HFF-Myc (cell line): ENCODE data around the gene TNIK.

Experiments used
- DNase-seq: peaks from one replicate; pipeline ENCODE4 v3.0.0-alpha.2; 2011; ENCODE audit warnings: low read depth; ENCODE audit errors: extremely low read depth
- H3K4me3 ChIP-seq: replicated peaks from 2 replicates; pipeline ENCODE4 v1.5.1; 2011; ENCODE audit warnings: low read depth, mild to moderate bottlenecking, control low read depth, low read length
- CTCF ChIP-seq: IDR thresholded peaks from 2 replicates; pipeline ENCODE4 v1.5.1; 2012; ENCODE audit warnings: mild to moderate bottlenecking, low read depth, low read length, control low read depth; ENCODE audit errors: missing control alignments

Gene TNIK

DNA sequence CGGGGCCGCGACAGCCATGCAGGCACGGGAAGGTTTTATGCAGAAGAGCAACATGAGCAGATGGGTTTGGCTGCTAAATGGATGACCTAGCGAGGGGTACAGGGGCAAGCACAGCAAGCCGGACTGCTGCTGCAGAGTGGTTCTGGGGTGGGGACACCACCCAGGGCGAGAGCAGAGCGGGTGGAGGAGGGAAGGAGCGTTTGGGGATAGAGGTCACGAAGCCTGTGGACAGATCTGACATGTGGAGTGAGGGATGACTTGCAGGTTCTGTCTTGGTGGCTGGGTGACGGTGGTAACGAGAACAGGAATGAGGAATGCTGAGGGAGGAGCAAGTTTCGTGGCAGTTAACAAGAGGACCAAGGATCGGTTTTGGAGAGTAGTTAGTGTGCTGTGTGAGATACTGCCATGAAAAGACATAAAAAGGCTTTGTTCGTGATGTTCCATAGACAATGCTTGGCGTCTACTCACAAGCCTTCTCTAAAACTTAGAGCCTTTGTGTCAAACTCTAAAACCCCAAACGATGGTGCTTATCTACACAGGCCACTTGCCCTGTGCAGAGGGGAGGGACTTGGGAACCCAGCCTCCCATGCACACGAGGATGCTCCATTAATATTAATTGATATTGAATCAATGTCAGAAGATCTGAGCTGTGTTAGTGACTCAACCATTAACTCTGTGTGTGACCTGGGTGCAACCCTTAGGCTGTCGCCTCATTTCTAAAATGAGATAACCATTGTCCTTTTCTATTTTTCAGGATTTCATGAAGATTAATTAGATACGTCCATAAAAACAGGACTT is 301.0 kb downstream of the TNIK start:
- no peak for DNase-seq
- TF ChIP-seq CTCF, result no peak

DNA sequence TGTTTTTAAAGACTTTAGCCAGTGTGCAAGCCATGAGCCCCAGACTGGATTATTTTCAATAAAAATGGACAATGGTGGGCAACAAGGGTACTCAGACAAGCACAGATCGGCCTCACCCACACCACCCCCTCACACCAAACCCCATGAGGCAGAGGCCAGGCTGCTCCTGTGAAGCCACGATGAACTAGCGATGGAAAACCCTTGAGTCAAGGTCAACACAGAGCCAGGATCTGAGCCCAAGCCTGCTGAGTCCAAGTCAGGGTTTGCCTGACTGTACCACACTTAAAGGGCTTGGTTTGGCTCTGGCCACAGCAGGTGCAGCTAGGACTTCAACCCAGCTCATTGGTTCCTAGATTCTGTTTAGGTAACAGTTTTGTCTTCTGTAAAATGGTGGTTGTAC is 302.2 kb downstream of the TNIK start:
- no peak for TF ChIP-seq CTCF
- H3K4me3 ChIP-seq, result no peak overlapping the region
- DNase-seq, result no peak

More for the DNA sequence above, 301.0 kb downstream of the TNIK start:
- H3K4me3 ChIP-seq, result no peak overlapping the region

GRCh38 chr3:171157286-171157685 is 302.9 kb downstream of the TNIK start:
- no peak for DNase-seq
- H3K4me3 ChIP-seq, result no peak overlapping the region
- no peak for TF ChIP-seq CTCF

DNA sequence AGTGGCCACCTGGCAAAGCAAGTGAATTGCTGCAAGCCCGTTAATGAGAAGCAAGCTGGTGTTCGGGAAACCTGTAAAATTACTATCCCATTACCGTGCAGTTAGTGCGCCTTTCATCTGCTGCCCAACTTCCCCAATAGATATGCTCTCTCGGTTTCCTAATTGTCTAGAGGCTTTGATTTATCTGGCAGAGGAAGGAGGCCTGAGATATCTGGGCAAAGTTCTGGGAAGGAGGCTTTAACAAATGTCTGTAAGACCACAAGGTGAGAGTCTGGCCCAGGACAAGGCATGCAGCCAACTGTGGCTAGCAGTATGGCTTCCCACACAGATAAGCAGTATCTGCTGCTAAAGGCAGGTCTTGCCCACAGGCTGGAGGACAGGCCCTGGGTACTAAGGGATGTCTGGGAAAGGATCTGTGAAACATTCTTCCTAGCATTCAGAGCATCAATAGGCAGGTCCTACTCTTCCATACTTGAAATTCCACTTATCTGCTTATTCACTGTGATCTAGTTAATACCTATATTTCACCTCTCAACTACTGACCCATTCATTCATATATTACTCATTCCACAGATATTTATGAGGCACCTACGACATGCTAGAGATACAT is 303.7 kb downstream of the TNIK start:
- H3K4me3 ChIP-seq, result no peak overlapping the region
- no peak for DNase-seq
- no peak for TF ChIP-seq CTCF

- H3K4me3 ChIP-seq, result no peak overlapping the region
- DNase-seq, result no peak
- no peak for TF ChIP-seq CTCF
These were observed 305.0 kb downstream of the TNIK start for GRCh38 chr3:171155122-171155700.

DNA sequence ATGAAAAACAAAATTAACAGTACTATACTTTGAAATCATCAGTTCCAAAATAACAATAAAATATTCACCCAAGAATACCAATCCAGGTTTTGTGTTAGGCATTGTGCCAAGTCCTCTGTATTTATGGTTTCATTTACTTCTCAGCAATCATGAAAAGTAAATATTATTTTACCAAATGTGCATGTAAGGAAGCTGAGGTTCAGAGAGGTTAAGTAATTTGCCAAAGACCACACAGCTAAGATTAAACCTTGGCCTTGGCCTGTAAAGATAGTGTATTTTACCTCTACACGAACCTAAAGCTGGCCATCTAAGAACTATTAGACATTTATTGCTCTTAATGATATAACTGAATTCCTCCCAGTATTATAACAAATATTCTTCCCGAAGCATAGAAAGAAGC is 309.3 kb downstream of the TNIK start:
- DNase-seq, result no peak
- TF ChIP-seq CTCF, result no peak
- H3K4me3 ChIP-seq, result no peak overlapping the region
